NCI-H1930 (cell line): Measurements from ENCODE around the gene KPRP.

Experiments used
- DNase-seq, 2 experiments: peaks; one replicate each; lab custom pipeline; 2025; lab: John Stamatoyannopoulos, UW

KPRP gene

GRCh38 chr1:152770411-152770810 is 12.6 kb downstream of the KPRP start:
- no peak for DNase-seq

GRCh38 chr1:152774875-152775274 is 17.1 kb downstream of the KPRP start, which contains the start of gene LCE1F:
Gene LCE1F, plus strand, starts transcription at chr1:152775140. Its CDS starts 1,232 bp downstream, at chr1:152776372.
- DNase-seq, result no peak

GRCh38 chr1:152776361-152776760 is 18.5 kb downstream of the KPRP start:
- no peak for DNase-seq

- DNase-seq, result peak; percentile 11 to 24
Measured at GRCh38 chr1:152777510-152778137, 19.8 kb downstream of the KPRP start.

- no peak for DNase-seq
Measured at GRCh38 chr1:152783095-152783494, 25.3 kb downstream of the KPRP start.

- no peak for DNase-seq
Measured at GRCh38 chr1:152786077-152786476, 28.3 kb downstream of the KPRP start, which contains the start of gene LCE1E. Gene LCE1E, plus strand, starts transcription at chr1:152786257. Its CDS starts 1,043 bp downstream, at chr1:152787300.

GRCh38 chr1:152795686-152796085 is 37.9 kb downstream of the KPRP start:
- DNase-seq, result no peak

- no peak for DNase-seq
Measured at GRCh38 chr1:152796421-152796820, 38.6 kb downstream of the KPRP start, which contains the start of gene LCE1D. Gene LCE1D, plus strand, starts transcription at chr1:152796721. Its CDS starts 1,074 bp downstream, at chr1:152797795.

- DNase-seq, result no peak
Measured at GRCh38 chr1:152801333-152801732, 43.5 kb downstream of the KPRP start.

GRCh38 chr1:152806576-152806975 is 48.8 kb downstream of the KPRP start, which contains the start of gene LCE1C:
Gene LCE1C, minus strand, starts transcription at chr1:152806651. Its CDS starts 1,173 bp downstream, at chr1:152805478.
- no peak for DNase-seq

GRCh38 chr1:152811050-152811449 is 53.2 kb downstream of the KPRP start:
- no peak for DNase-seq
